ENCODE results near the gene DCST2. TPM values are rescaled to one million over a fixed set of nuclear protein-coding genes. Genes with fewer than 3 reads are reported as not detected.
"Not testable (repeated sequence)": the region's sequence is repeated elsewhere in the genome, so short reads cannot be mapped to it uniquely, and the experiment has no call there.

DCST2 gene
- total RNA-seq, 2 donors from 2014 or later, result 0.94 to 1.3 TPM

- not testable (repeated sequence) for H3K36me3 Mint-ChIP-seq (ENCODE audit: low read depth); H3K4me3 Mint-ChIP-seq; DNase-seq; H3K9me3 ChIP-seq (ENCODE audit: control insufficient read depth, low read length, poor library complexity, severe bottlenecking); ATAC-seq; H3K27me3 Mint-ChIP-seq
- peak overlapping the region; percentile 79 for H3K27ac Mint-ChIP-seq
- peaks cover 35% of the 10 kb centered on the region for H3K4me1 Mint-ChIP-seq
These were observed 38.1 kb downstream of the DCST2 start for GRCh38 chr1:154995301-154995983.

GRCh38 chr1:154994591-154994990, 39.0 kb downstream of the DCST2 start:
- no peak overlapping the region for H3K4me3 Mint-ChIP-seq
- peaks cover 30% of the 10 kb centered on the region for H3K4me1 Mint-ChIP-seq
- no peaks in the 10 kb centered on the region for H3K27me3 Mint-ChIP-seq
- no peaks in the 10 kb centered on the region for H3K9me3 ChIP-seq (ENCODE audit: control insufficient read depth, low read length, poor library complexity, severe bottlenecking)
- H3K27ac Mint-ChIP-seq, result peak overlapping the region; percentile 79
- ATAC-seq (no peak), DNase-seq (no peak)
- peaks cover 2% of the 10 kb centered on the region for H3K36me3 Mint-ChIP-seq (ENCODE audit: low read depth)

- ATAC-seq, result no peak
- no peak for DNase-seq
- Mint-ChIP-seq H3K36me3 (ENCODE audit: low read depth) (peaks cover 2% of the 10 kb centered on the region), H3K27me3 (no peaks in the 10 kb centered on the region), H3K4me3 (no peak overlapping the region), H3K4me1 (peaks cover 31% of the 10 kb centered on the region), H3K27ac (no peak overlapping the region)
- no peaks in the 10 kb centered on the region for H3K9me3 ChIP-seq (ENCODE audit: control insufficient read depth, low read length, poor library complexity, severe bottlenecking)
These were observed 39.4 kb downstream of the DCST2 start for GRCh38 chr1:154994269-154994587.

GRCh38 chr1:154993572-154994268, 39.9 kb downstream of the DCST2 start, which contains the start of gene LENEP:
Gene LENEP, plus strand, starts transcription at chr1:154993586. Its CDS starts 22 bp downstream, at chr1:154993608.
- DNase-seq, result no peak
- H3K4me3 Mint-ChIP-seq, result no peak within 1 kb of the TSS
- peaks cover 2% of the 10 kb centered on the region for H3K36me3 Mint-ChIP-seq (ENCODE audit: low read depth)
- no peak for ATAC-seq
- no peaks in the 10 kb centered on the region for H3K9me3 ChIP-seq (ENCODE audit: control insufficient read depth, low read length, poor library complexity, severe bottlenecking)
- no peaks in the 10 kb centered on the region for H3K27me3 Mint-ChIP-seq
- H3K4me1 Mint-ChIP-seq, result peaks cover 29% of the 10 kb centered on the region
- H3K27ac Mint-ChIP-seq, result no peak within 1 kb of the TSS

- no peaks in the 10 kb centered on the region for H3K27me3 Mint-ChIP-seq
- no peak for ATAC-seq
- no peak for DNase-seq
- H3K4me3 Mint-ChIP-seq, result no peak overlapping the region
- no peaks in the 10 kb centered on the region for H3K9me3 ChIP-seq (ENCODE audit: control insufficient read depth, low read length, poor library complexity, severe bottlenecking)
- H3K27ac Mint-ChIP-seq, result no peak overlapping the region
- H3K4me1 Mint-ChIP-seq, result peaks cover 28% of the 10 kb centered on the region
- H3K36me3 Mint-ChIP-seq (ENCODE audit: low read depth), result peaks cover 2% of the 10 kb centered on the region
These were observed 40.6 kb downstream of the DCST2 start for GRCh38 chr1:154992721-154993571.

- Mint-ChIP-seq H3K36me3 (ENCODE audit: low read depth) (peaks cover 2% of the 10 kb centered on the region), H3K4me1 (peaks cover 15% of the 10 kb centered on the region), H3K27ac (peak overlapping the region; percentile 53), H3K27me3 (no peaks in the 10 kb centered on the region), H3K4me3 (no peak overlapping the region)
- no peak for ATAC-seq
- no peak for DNase-seq
- no peaks in the 10 kb centered on the region for H3K9me3 ChIP-seq (ENCODE audit: control insufficient read depth, low read length, poor library complexity, severe bottlenecking)
These were observed 43.3 kb downstream of the DCST2 start for GRCh38 chr1:154990276-154990675.

- H3K4me3 Mint-ChIP-seq, result no peak overlapping the region
These were observed 44.3 kb downstream of the DCST2 start for GRCh38 chr1:154989195-154989860.

GRCh38 chr1:154988058-154988954, 45.3 kb downstream of the DCST2 start:
- H3K9me3 ChIP-seq (ENCODE audit: control insufficient read depth, low read length, poor library complexity, severe bottlenecking), result no peaks in the 10 kb centered on the region
- no peak for DNase-seq
- H3K27me3 Mint-ChIP-seq, result no peaks in the 10 kb centered on the region
- peak overlapping the region; percentile 32 for H3K27ac Mint-ChIP-seq
- peaks cover 21% of the 10 kb centered on the region for H3K4me1 Mint-ChIP-seq
- peaks cover 2% of the 10 kb centered on the region for H3K36me3 Mint-ChIP-seq (ENCODE audit: low read depth)
- no peak for ATAC-seq
- H3K4me3 Mint-ChIP-seq, result no peak overlapping the region

More at GRCh38 chr1:154989195-154989860, 44.3 kb downstream of the DCST2 start:
- ATAC-seq, result no peak
- DNase-seq, result no peak
- H3K36me3 Mint-ChIP-seq (ENCODE audit: low read depth), result peaks cover 2% of the 10 kb centered on the region
- peaks cover 15% of the 10 kb centered on the region for H3K4me1 Mint-ChIP-seq
- peak overlapping the region; percentile 53 for H3K27ac Mint-ChIP-seq
- no peaks in the 10 kb centered on the region for H3K27me3 Mint-ChIP-seq
- no peaks in the 10 kb centered on the region for H3K9me3 ChIP-seq (ENCODE audit: control insufficient read depth, low read length, poor library complexity, severe bottlenecking)

GRCh38 chr1:154987326-154987725, 46.3 kb downstream of the DCST2 start:
- Mint-ChIP-seq H3K27me3 (no peaks in the 10 kb centered on the region), H3K4me1 (peaks cover 20% of the 10 kb centered on the region), H3K4me3 (no peak overlapping the region), H3K27ac (no peak overlapping the region), H3K36me3 (ENCODE audit: low read depth) (peaks cover 2% of the 10 kb centered on the region)
- ATAC-seq (no peak), DNase-seq (no peak)
- H3K9me3 ChIP-seq (ENCODE audit: control insufficient read depth, low read length, poor library complexity, severe bottlenecking), result no peaks in the 10 kb centered on the region

GRCh38 chr1:154986736-154987135, 46.8 kb downstream of the DCST2 start:
- H3K36me3 Mint-ChIP-seq (ENCODE audit: low read depth); H3K27ac Mint-ChIP-seq; ATAC-seq: not testable (repeated sequence)

GRCh38 chr1:154983776-154984466, 49.7 kb downstream of the DCST2 start:
- Mint-ChIP-seq H3K4me3 (no peak overlapping the region), H3K27me3 (no peaks in the 10 kb centered on the region), H3K27ac (no peak overlapping the region), H3K36me3 (ENCODE audit: low read depth) (no peaks in the 10 kb centered on the region), H3K4me1 (peaks cover 14% of the 10 kb centered on the region)
- DNase-seq (no peak), ATAC-seq (no peak)
- H3K9me3 ChIP-seq (ENCODE audit: control insufficient read depth, low read length, poor library complexity, severe bottlenecking), result no peaks in the 10 kb centered on the region

More at GRCh38 chr1:154986736-154987135, 46.8 kb downstream of the DCST2 start:
- peaks cover 20% of the 10 kb centered on the region for H3K4me1 Mint-ChIP-seq
- DNase-seq; H3K4me3 Mint-ChIP-seq; H3K27me3 Mint-ChIP-seq; H3K9me3 ChIP-seq (ENCODE audit: control insufficient read depth, low read length, poor library complexity, severe bottlenecking): not testable (repeated sequence)
